Stimulated activated naive CD8-positive, alpha-beta T cell treated with anti-CD3 and anti-CD28 coated beads, Interleukin-15, amount 100 ng/mL, for 72 hours (primary cell): Measurements from ENCODE around the gene PLCD3.

Experiments used
- ATAC-seq: fragments of 150-1000 bp; cut with Tn5 transposase; 2 replicates; pipeline ENCODE4 v1.10.0; 2021; ENCODE audit warnings: mild to moderate bottlenecking, moderate library complexity
- DNase-seq, 2 donors: peaks; one replicate each; pipeline ENCODE4 v3.0.0; 2021 to 2022
- H3K27ac Mint-ChIP-seq, 2 donors: one replicate each; pipeline ENCODE4 v1.8.0; 2022; ENCODE audit warnings: mild to moderate bottlenecking in 2 of 2, mixed read lengths in 2 of 2, moderate library complexity in 2 of 2
- H3K27me3 Mint-ChIP-seq: one replicate; pipeline ENCODE4 v1.8.0; 2022; ENCODE audit warnings: mixed read lengths
- H3K4me1 Mint-ChIP-seq: one replicate; pipeline ENCODE4 v1.8.0; 2022; ENCODE audit warnings: mild to moderate bottlenecking, mixed read lengths
- H3K4me3 Mint-ChIP-seq, 2 donors: one replicate each; pipeline ENCODE4 v1.8.0; 2022; ENCODE audit warnings: mild to moderate bottlenecking in 2 of 2, mixed read lengths in 2 of 2, moderate library complexity in 1 of 2
- H3K9me3 Mint-ChIP-seq, 2 donors: one replicate each; pipeline ENCODE4 v1.8.0; 2022; ENCODE audit warnings: mixed read lengths in 2 of 2

PLCD3 gene

DNA sequence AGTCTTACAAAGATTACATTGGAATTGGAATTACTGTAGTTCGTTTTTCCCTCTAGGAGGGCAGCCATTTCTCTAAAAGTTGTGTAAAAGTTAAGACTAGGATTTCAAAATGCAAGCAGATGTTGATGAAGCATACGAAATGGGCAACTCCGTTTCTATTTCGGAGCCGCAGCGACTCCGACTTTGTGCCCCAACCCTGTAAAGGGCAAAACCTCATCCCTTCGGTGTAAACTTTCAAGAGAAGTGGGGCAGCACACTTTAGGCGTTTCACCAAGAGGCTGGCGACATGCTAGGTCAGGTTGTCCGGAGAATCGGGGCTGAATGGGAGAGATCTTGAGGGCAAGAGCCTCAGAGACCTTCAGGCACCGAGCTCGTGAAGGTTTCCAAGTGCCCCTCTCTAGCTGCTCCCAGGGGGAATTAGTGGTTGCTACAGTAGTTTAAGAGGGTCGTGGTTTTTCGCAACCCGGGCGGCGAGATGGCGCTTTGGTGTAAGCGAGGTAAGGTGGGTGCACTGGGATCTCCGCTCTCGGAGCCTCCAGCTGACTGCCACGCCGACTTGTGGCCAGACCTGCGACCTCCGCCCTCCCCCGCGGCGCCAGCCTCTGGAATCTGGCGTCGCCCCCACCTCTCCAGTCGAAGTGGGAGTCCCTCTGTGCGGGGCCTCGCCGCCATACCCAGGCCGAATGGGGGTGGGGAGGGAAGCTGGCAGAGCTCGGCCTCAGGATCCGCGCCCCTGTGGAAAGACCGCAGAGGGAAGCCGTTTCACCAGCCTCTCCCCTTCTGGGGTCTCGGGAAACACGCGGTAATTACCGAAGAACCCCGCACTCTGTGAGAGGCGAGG, 28.4 kb upstream of the PLCD3 start:
- Mint-ChIP-seq H3K4me3 (peak overlapping the region; percentile 95 to 97), H3K9me3 (no peaks in the 10 kb centered on the region), H3K4me1 (peaks cover 56% of the 10 kb centered on the region), H3K27me3 (no peaks in the 10 kb centered on the region), H3K27ac (peak overlapping the region; percentile 99)
- ATAC-seq (peak; percentile 31), DNase-seq (peak in 1 of 2 donors; percentile 60)

- Mint-ChIP-seq H3K27ac (no peak overlapping the region), H3K9me3 (no peaks in the 10 kb centered on the region), H3K27me3 (no peaks in the 10 kb centered on the region), H3K4me3 (no peak overlapping the region), H3K4me1 (peaks cover 48% of the 10 kb centered on the region)
- ATAC-seq, result no peak
- no peak for DNase-seq
Observed at GRCh38 chr17:45156242-45156641, 23.9 kb upstream of the PLCD3 start.

GRCh38 chr17:45155483-45155882, 23.2 kb upstream of the PLCD3 start:
- Mint-ChIP-seq H3K27me3 (no peaks in the 10 kb centered on the region), H3K4me1 (peaks cover 53% of the 10 kb centered on the region), H3K9me3 (no peaks in the 10 kb centered on the region), H3K4me3 (no peak overlapping the region), H3K27ac (no peak overlapping the region)
- DNase-seq (no peak), ATAC-seq (no peak)

- Mint-ChIP-seq H3K27me3 (no peaks in the 10 kb centered on the region), H3K4me1 (peaks cover 52% of the 10 kb centered on the region), H3K4me3 (no peak overlapping the region), H3K9me3 (no peaks in the 10 kb centered on the region), H3K27ac (no peak overlapping the region)
- DNase-seq (no peak), ATAC-seq (no peak)
Observed at GRCh38 chr17:45155029-45155428, 22.7 kb upstream of the PLCD3 start.

DNA sequence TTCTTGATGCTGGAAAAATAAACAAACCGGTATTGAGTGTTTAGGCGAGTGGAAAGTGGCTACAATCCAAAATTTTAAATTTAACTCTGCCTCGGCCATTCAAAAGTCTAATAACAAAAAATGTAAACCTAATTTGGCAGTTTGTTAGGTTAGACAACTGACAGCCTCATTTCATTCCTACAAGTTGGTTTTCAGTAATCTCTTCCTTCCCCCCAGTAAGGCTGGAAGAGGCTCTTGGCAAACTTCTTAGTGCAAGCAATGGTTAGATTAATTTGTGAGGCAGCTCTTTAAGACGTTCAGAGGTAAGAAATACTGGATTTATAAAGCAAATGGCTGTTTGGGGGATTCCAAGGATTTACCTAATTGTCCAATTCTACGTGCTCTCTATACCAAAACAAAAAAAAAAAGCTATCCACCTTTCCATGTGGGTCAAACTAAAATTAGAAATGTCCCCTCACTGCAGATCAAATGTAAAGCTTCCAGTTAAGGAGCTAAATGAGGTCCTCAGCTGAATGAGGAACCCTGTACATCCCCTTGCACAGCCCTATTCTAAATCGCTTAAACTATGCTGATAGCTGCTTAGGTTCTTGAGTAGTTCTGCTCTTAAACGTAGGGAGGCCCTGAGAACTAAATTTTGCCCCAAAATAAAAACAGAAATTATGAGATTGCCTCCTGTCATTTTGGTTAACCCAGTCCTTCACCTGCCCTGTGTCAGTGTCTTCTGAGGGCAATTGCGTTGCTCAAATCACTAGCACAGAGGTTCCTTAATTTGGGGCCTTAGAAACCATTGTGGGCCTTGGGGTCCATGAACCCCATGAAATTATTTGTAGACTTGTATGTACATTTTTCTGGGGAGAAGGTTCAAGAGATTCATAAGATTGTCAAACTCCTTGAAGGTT, 18.8 kb upstream of the PLCD3 start:
- peak overlapping the region; percentile 77 to 90 for H3K4me3 Mint-ChIP-seq
- H3K9me3 Mint-ChIP-seq, result no peaks in the 10 kb centered on the region
- no peak for ATAC-seq
- no peak for DNase-seq
- H3K27ac Mint-ChIP-seq, result peak overlapping the region; percentile 53 to 74
- no peaks in the 10 kb centered on the region for H3K27me3 Mint-ChIP-seq
- H3K4me1 Mint-ChIP-seq, result peaks cover 47% of the 10 kb centered on the region

GRCh38 chr17:45149669-45150664, 17.7 kb upstream of the PLCD3 start:
- Mint-ChIP-seq H3K4me1 (peaks cover 49% of the 10 kb centered on the region), H3K9me3 (no peaks in the 10 kb centered on the region), H3K27ac (peak overlapping the region; percentile 90 to 100), H3K27me3 (no peaks in the 10 kb centered on the region), H3K4me3 (peak overlapping the region; percentile 90 to 94)
- ATAC-seq (no peak), DNase-seq (peak; percentile 50 to 58)

- H3K27me3 Mint-ChIP-seq, result no peaks in the 10 kb centered on the region
- peak; percentile 79 to 83 for DNase-seq
- H3K4me3 Mint-ChIP-seq, result peak overlapping the region; percentile 90 to 94
- ATAC-seq, result peak; percentile 39
- peak overlapping the region; percentile 99 to 100 for H3K27ac Mint-ChIP-seq
- H3K4me1 Mint-ChIP-seq, result peaks cover 53% of the 10 kb centered on the region
- no peaks in the 10 kb centered on the region for H3K9me3 Mint-ChIP-seq
Observed at GRCh38 chr17:45149037-45149668, 16.8 kb upstream of the PLCD3 start.

- Mint-ChIP-seq H3K4me1 (peaks cover 60% of the 10 kb centered on the region), H3K27ac (peak within 1 kb of the TSS; percentile 99 to 100), H3K4me3 (peak within 1 kb of the TSS; percentile 90 to 94), H3K27me3 (no peaks in the 10 kb centered on the region), H3K9me3 (no peaks in the 10 kb centered on the region)
- DNase-seq (peak; percentile 99 to 100), ATAC-seq (peak; percentile 82)
Observed at GRCh38 chr17:45148183-45149036, 16.1 kb upstream of the PLCD3 start, which contains the start of gene HEXIM1. HEXIM1 (plus strand) TSS chr17:45148475; CDS start chr17:45149191, 716 bp downstream.

DNA sequence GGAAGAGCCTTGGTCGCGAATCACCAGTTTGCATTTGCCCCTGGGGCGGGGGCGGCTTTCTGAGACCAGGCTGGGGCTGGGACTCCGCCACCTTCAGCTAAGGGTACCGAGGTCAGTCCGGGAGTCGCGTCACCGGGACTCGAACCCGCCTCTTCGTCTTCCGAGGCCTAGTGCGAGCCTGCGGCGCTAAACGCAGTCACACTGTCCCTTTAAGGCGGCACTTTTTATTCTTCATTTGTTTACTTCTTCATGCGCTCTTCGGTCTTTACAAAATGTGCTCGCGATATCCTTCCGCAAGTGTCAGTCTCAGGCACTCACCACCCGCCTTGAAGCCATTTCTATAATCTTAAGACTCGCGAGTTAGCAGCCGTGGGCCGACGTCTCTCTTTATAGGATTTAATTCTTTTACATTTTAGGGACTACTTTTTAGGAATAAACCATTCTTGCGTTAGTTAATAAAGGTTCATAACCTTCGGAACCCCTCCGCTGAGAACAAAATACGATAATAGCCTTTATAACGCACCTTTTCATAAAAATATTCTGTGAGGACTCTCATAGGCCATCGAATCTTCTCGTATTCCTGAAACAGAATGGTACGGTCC, 15.4 kb upstream of the PLCD3 start:
- Mint-ChIP-seq H3K27ac (peak overlapping the region; percentile 99 to 100), H3K9me3 (no peaks in the 10 kb centered on the region), H3K27me3 (no peaks in the 10 kb centered on the region), H3K4me3 (peak overlapping the region; percentile 90 to 94), H3K4me1 (peaks cover 68% of the 10 kb centered on the region)
- DNase-seq (peak; percentile 84 to 88), ATAC-seq (peak; percentile 54)

DNA sequence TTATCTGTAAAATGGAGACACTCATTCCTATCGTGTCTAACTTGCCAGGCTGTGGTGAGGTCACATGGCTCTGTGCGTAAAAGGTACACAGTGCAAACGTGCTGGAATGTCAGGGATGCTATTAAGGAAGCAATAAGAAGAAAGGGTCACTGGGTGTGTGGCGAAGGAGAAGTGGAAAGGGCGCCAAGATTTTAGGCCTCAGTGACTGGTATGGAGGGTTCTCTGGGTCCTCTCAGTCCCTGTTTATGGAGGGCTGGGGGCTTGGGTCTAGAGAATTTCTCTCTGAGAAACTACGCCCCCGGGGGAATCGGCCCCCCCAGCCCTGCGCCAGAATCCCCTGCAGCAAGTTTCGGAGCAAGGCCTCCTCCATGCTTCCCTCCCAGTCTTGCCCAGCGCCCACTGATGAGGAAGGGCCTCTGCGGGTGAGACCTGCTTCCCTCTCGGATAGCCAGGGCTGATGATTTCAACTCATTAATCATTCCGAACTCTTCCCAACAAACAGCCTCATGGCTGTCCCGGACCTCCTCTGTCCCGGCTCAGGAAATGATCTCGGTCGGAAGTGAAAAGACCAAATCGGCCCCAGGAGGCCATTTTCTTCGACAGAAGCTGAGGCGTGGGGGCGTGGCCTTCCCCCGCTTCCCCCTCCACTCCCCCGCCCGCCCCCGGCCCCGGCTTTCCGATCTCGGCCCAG, 14.7 kb upstream of the PLCD3 start:
- DNase-seq, result no peak
- H3K4me1 Mint-ChIP-seq, result peaks cover 68% of the 10 kb centered on the region
- no peaks in the 10 kb centered on the region for H3K9me3 Mint-ChIP-seq
- peak overlapping the region; percentile 90 to 94 for H3K4me3 Mint-ChIP-seq
- no peaks in the 10 kb centered on the region for H3K27me3 Mint-ChIP-seq
- H3K27ac Mint-ChIP-seq, result peak overlapping the region; percentile 99 to 100
- ATAC-seq, result peak; percentile 11

GRCh38 chr17:45146592-45146889, 14.2 kb upstream of the PLCD3 start:
- peak overlapping the region; percentile 99 to 100 for H3K27ac Mint-ChIP-seq
- no peak for DNase-seq
- H3K9me3 Mint-ChIP-seq, result no peaks in the 10 kb centered on the region
- H3K27me3 Mint-ChIP-seq, result no peaks in the 10 kb centered on the region
- peaks cover 63% of the 10 kb centered on the region for H3K4me1 Mint-ChIP-seq
- ATAC-seq, result no peak
- H3K4me3 Mint-ChIP-seq, result peak overlapping the region; percentile 90 to 94

DNA sequence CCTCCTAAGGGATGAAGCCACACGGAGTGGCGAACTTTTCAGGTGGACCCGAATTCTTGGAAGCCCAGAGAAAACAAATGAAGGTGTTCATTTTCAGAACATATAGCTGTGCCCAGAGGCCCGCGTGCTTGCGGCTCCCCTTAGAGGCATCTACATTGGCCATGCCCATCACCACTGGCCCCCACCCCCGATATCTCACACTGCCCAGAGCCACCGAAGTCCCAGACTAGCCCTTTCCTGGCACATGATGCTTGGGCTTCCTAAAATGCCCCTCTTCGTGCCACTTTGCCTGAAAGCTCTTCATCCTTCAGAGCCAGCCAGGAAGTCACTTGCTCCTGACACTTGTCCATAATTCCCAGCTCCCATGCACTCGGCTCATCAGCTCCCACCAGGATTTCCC, 13.9 kb upstream of the PLCD3 start:
- ATAC-seq (no peak), DNase-seq (no peak)
- H3K27me3 Mint-ChIP-seq, result no peaks in the 10 kb centered on the region
- H3K27ac Mint-ChIP-seq, result no peak overlapping the region
- H3K4me3 Mint-ChIP-seq, result peak overlapping the region; percentile 90 to 94
- H3K9me3 Mint-ChIP-seq, result no peaks in the 10 kb centered on the region
- H3K4me1 Mint-ChIP-seq, result peaks cover 60% of the 10 kb centered on the region

DNA sequence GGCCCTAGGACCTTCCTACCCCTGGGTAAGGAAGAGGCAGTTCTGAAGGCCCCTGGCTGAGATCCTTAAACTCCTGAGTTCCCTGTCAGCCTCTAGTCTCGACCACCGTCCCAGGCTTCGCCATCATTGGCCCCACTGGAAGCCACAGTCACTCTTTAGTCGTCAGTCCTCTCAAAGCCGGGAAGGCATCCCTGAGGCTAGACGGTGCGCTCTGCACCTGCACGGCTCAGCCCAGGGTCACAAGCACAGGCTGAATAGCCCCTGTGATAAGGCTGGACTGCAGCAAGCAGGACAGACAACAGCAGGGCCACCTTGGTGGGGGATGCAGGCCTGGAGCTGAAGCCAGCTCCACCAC, 12.7 kb upstream of the PLCD3 start:
- Mint-ChIP-seq H3K9me3 (no peaks in the 10 kb centered on the region), H3K4me1 (peaks cover 56% of the 10 kb centered on the region), H3K27me3 (no peaks in the 10 kb centered on the region), H3K27ac (no peak overlapping the region), H3K4me3 (peak overlapping the region; percentile 83 to 91)
- ATAC-seq (no peak), DNase-seq (no peak)
